Effector CD4-positive, alpha-beta T cell (primary cell): Measurements from ENCODE around the gene PDCD6IP.
"Not testable (repeated sequence)": the region's sequence is repeated elsewhere in the genome, so short reads cannot be mapped to it uniquely, and the experiment has no call there.

Experiments
- DNase-seq: peaks from one replicate; pipeline ENCODE4 v3.0.0-alpha.2; 2020

PDCD6IP gene

GRCh38 chr3:33850599-33850998 lies 52.2 kb downstream of the PDCD6IP start:
- DNase-seq = not testable (repeated sequence)

- DNase-seq = not testable (repeated sequence)
Measured at GRCh38 chr3:33855407-33855806, 57.0 kb downstream of the PDCD6IP start.

- no peak for DNase-seq
Measured at GRCh38 chr3:33855884-33856546, 57.6 kb downstream of the PDCD6IP start.

- DNase-seq = not testable (repeated sequence)
Measured at GRCh38 chr3:33857701-33858100, 59.3 kb downstream of the PDCD6IP start.

- no peak for DNase-seq
Measured at GRCh38 chr3:33858131-33858530, 59.7 kb downstream of the PDCD6IP start.

GRCh38 chr3:33860373-33861050 lies 62.1 kb downstream of the PDCD6IP start:
- no peak for DNase-seq

- no peak for DNase-seq
Measured at GRCh38 chr3:33865133-33865532, 66.7 kb downstream of the PDCD6IP start.

- no peak for DNase-seq
Measured at GRCh38 chr3:33868309-33868708, 69.9 kb downstream of the PDCD6IP start.

GRCh38 chr3:33869977-33870376 lies 71.5 kb downstream of the PDCD6IP start:
- DNase-seq = no peak

GRCh38 chr3:33874815-33875214 lies 76.4 kb downstream of the PDCD6IP start:
- no peak for DNase-seq

GRCh38 chr3:33875680-33876079 lies 77.2 kb downstream of the PDCD6IP start:
- no peak for DNase-seq

- no peak for DNase-seq
Measured at GRCh38 chr3:33877187-33877586, 78.8 kb downstream of the PDCD6IP start.

- no peak for DNase-seq
Measured at GRCh38 chr3:33879540-33879939, 81.1 kb downstream of the PDCD6IP start.

- DNase-seq = no peak
Measured at GRCh38 chr3:33881156-33882064, 83.0 kb downstream of the PDCD6IP start.

- no peak for DNase-seq
Measured at GRCh38 chr3:33882296-33882695, 83.9 kb downstream of the PDCD6IP start.

GRCh38 chr3:33883538-33883950 lies 85.1 kb downstream of the PDCD6IP start:
- DNase-seq = peak; percentile 12

GRCh38 chr3:33883951-33884561 lies 85.6 kb downstream of the PDCD6IP start:
- DNase-seq = no peak

GRCh38 chr3:33884701-33885100 lies 86.3 kb downstream of the PDCD6IP start:
- DNase-seq = no peak

- DNase-seq = no peak
Measured at GRCh38 chr3:33885496-33885895, 87.1 kb downstream of the PDCD6IP start.

- no peak for DNase-seq
Measured at GRCh38 chr3:33886015-33886414, 87.6 kb downstream of the PDCD6IP start.

- DNase-seq = no peak
Measured at GRCh38 chr3:33887478-33887877, 89.0 kb downstream of the PDCD6IP start.

GRCh38 chr3:33889394-33890039 lies 91.1 kb downstream of the PDCD6IP start:
- no peak for DNase-seq
